Neural cell (in vitro differentiated cells): ENCODE measurements around the gene PAQR5. TPM values are rescaled to one million over a fixed set of nuclear protein-coding genes. Genes with fewer than 3 reads are reported as not detected.

Experiments
- H2AFZ ChIP-seq: fragments of 200-600, 300-800 bp; sonication (generic), shearing (Covaris generic); 2 replicates; pipeline ENCODE4 v1.6.0; 2014; ENCODE audit warnings: low read depth, mild to moderate bottlenecking, antibody characterized with exemption, low read length, moderate library complexity
- H3F3A ChIP-seq: fragments of 200-600 bp; shearing (Covaris generic); 2 replicates; pipeline ENCODE4 v1.6.1; 2016; ENCODE audit warnings: mild to moderate bottlenecking, moderate library complexity, mixed read lengths, antibody characterized with exemption, low read length; ENCODE audit not compliant: insufficient read depth, poor library complexity, severe bottlenecking
- H3K27ac ChIP-seq: fragments of 200-600, 300-800 bp; sonication (generic), shearing (Covaris generic); 2 replicates; pipeline ENCODE4 v1.5.1; 2014; ENCODE audit warnings: mild to moderate bottlenecking, low read length, moderate library complexity
- H3K27me3 ChIP-seq: fragments of 300-800, 200-600 bp; sonication (generic), shearing (Covaris generic); 2 replicates; pipeline ENCODE4 v1.6.0; 2014; ENCODE audit warnings: mild to moderate bottlenecking, low read depth, low read length, moderate library complexity; ENCODE audit not compliant: insufficient read depth
- H3K36me3 ChIP-seq: fragments of 300-800, 200-600 bp; sonication (generic), shearing (Covaris generic); 2 replicates; pipeline ENCODE4 v1.5.1; 2014; ENCODE audit warnings: mild to moderate bottlenecking, antibody characterized with exemption, low read length, moderate library complexity; ENCODE audit not compliant: insufficient read depth
- H3K4me2 ChIP-seq: fragments of 300-800, 200-600 bp; sonication (generic), shearing (Covaris generic); 2 replicates; pipeline ENCODE4 v1.6.0; 2014; ENCODE audit warnings: mild to moderate bottlenecking, low read length
- H3K4me3 ChIP-seq: fragments of 300-800, 200-600 bp; sonication (generic), shearing (Covaris generic); 2 replicates; pipeline ENCODE4 v1.5.1; 2014; ENCODE audit warnings: mild to moderate bottlenecking, low read length, moderate library complexity
- H3K79me2 ChIP-seq: fragments of 200-600 bp; shearing (Covaris generic); replicated peaks from 2 replicates; pipeline ENCODE4 v1.6.0; 2014; ENCODE audit warnings: mild to moderate bottlenecking, low read length, moderate library complexity; ENCODE audit not compliant: insufficient read depth
- H3K9ac ChIP-seq: fragments of 300-800, 200-600 bp; sonication (generic), shearing (Covaris generic); 2 replicates; pipeline ENCODE4 v1.6.1; 2016; ENCODE audit warnings: mild to moderate bottlenecking, low read length, mixed read lengths
- H3K9me2 ChIP-seq: fragments of 200-600 bp; shearing (Covaris generic); 2 replicates; pipeline ENCODE4 v1.6.1; 2016; ENCODE audit warnings: mild to moderate bottlenecking, low read length, mixed read lengths; ENCODE audit not compliant: insufficient read depth
- H3K9me3 ChIP-seq: fragments of 200-600, 300-800 bp; sonication (generic), shearing (Covaris generic); 2 replicates; pipeline ENCODE4 v1.6.1; 2016; ENCODE audit warnings: mild to moderate bottlenecking, mixed run types, low read length, moderate library complexity, mixed read lengths
- H4K20me1 ChIP-seq: fragments of 200-600 bp; shearing (Covaris generic); 2 replicates; pipeline ENCODE4 v1.6.1; 2016; ENCODE audit warnings: mild to moderate bottlenecking, mixed run types; ENCODE audit not compliant: insufficient read depth
- EP300 ChIP-seq: fragments of 450-650 bp; conservative IDR thresholded peaks from 2 replicates; pipeline ENCODE4 v1.6.1; 2014; ENCODE audit warnings: antibody characterized with exemption, mild to moderate bottlenecking, moderate library complexity; ENCODE audit not compliant: poor library complexity, severe bottlenecking
- EZH2 ChIP-seq: fragments of 200-600, 300-800 bp; shearing (Covaris generic), sonication (generic); IDR thresholded peaks from 2 replicates; pipeline ENCODE4 v1.6.1; 2014; ENCODE audit warnings: antibody characterized with exemption, low read length, borderline replicate concordance, mild to moderate bottlenecking; ENCODE audit not compliant: insufficient read depth, poor library complexity, severe bottlenecking
- MXI1 ChIP-seq: fragments of 450-650 bp; conservative IDR thresholded peaks from 2 replicates; pipeline ENCODE4 v1.6.1; 2014; ENCODE audit warnings: antibody characterized with exemption, mild to moderate bottlenecking; ENCODE audit not compliant: poor library complexity, severe bottlenecking
- POLR2AphosphoS5 ChIP-seq: IDR thresholded peaks from 2 replicates; pipeline ENCODE4 v1.6.1; 2012
- RAD21 ChIP-seq: fragments of 450-650 bp; conservative IDR thresholded peaks from 2 replicates; pipeline ENCODE4 v1.6.1; 2014; ENCODE audit warnings: antibody characterized with exemption, mild to moderate bottlenecking, moderate library complexity
- SMC3 ChIP-seq: fragments of 450-650 bp; conservative IDR thresholded peaks from 2 replicates; pipeline ENCODE4 v1.6.1; 2014; ENCODE audit warnings: antibody characterized with exemption, mild to moderate bottlenecking, moderate library complexity; ENCODE audit not compliant: poor library complexity
- TAF1 ChIP-seq: IDR thresholded peaks from 2 replicates; pipeline ENCODE4 v1.6.1; 2012; ENCODE audit warnings: low read depth
- polyA plus RNA-seq: library from polyadenylated mRNA; depleted of rRNA; stranded (reverse); fragments of >200 nt; gene quantifications from 2 replicates; pipeline ENCODE4 v1.2.3, GENCODE V29; 2014
- TF ChIP-seq, protein P1 (sequence below): IDR thresholded peaks from 2 replicates; pipeline ENCODE4 v1.6.1; 2012; ENCODE audit warnings: borderline replicate concordance
- TF ChIP-seq, protein P2 (sequence below): fragments of 450-650 bp; IDR thresholded peaks from 2 replicates; pipeline ENCODE4 v1.5.1; 2014; ENCODE audit warnings: antibody characterized with exemption, mild to moderate bottlenecking, moderate library complexity; ENCODE audit not compliant: poor library complexity, severe bottlenecking

The PAQR5 gene
- polyA plus RNA-seq, 1 donor from 2014 or later, result not detected

- Histone ChIP-seq H4K20me1 (no peaks in the 10 kb centered on the region), H3F3A (no peaks in the 10 kb centered on the region), H3K4me2 (no peak overlapping the region), H3K36me3 (no peaks in the 10 kb centered on the region), H3K27me3 (no peaks in the 10 kb centered on the region), H2AFZ (no peak overlapping the region), H3K9ac (no peak overlapping the region), H3K9me3 (no peaks in the 10 kb centered on the region), H3K79me2 (no peaks in the 10 kb centered on the region), H3K27ac (no peak overlapping the region), H3K4me3 (no peak overlapping the region), H3K9me2 (no peaks in the 10 kb centered on the region)
- TF ChIP-seq, protein P1, sequence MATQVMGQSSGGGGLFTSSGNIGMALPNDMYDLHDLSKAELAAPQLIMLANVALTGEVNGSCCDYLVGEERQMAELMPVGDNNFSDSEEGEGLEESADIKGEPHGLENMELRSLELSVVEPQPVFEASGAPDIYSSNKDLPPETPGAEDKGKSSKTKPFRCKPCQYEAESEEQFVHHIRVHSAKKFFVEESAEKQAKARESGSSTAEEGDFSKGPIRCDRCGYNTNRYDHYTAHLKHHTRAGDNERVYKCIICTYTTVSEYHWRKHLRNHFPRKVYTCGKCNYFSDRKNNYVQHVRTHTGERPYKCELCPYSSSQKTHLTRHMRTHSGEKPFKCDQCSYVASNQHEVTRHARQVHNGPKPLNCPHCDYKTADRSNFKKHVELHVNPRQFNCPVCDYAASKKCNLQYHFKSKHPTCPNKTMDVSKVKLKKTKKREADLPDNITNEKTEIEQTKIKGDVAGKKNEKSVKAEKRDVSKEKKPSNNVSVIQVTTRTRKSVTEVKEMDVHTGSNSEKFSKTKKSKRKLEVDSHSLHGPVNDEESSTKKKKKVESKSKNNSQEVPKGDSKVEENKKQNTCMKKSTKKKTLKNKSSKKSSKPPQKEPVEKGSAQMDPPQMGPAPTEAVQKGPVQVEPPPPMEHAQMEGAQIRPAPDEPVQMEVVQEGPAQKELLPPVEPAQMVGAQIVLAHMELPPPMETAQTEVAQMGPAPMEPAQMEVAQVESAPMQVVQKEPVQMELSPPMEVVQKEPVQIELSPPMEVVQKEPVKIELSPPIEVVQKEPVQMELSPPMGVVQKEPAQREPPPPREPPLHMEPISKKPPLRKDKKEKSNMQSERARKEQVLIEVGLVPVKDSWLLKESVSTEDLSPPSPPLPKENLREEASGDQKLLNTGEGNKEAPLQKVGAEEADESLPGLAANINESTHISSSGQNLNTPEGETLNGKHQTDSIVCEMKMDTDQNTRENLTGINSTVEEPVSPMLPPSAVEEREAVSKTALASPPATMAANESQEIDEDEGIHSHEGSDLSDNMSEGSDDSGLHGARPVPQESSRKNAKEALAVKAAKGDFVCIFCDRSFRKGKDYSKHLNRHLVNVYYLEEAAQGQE, result no peak
- TF ChIP-seq POLR2AphosphoS5 (no peak), TAF1 (no peak), RAD21 (no peak), EZH2 (no peak), MXI1 (no peak), EP300 (no peak), SMC3 (no peak)
- TF ChIP-seq, protein P2, sequence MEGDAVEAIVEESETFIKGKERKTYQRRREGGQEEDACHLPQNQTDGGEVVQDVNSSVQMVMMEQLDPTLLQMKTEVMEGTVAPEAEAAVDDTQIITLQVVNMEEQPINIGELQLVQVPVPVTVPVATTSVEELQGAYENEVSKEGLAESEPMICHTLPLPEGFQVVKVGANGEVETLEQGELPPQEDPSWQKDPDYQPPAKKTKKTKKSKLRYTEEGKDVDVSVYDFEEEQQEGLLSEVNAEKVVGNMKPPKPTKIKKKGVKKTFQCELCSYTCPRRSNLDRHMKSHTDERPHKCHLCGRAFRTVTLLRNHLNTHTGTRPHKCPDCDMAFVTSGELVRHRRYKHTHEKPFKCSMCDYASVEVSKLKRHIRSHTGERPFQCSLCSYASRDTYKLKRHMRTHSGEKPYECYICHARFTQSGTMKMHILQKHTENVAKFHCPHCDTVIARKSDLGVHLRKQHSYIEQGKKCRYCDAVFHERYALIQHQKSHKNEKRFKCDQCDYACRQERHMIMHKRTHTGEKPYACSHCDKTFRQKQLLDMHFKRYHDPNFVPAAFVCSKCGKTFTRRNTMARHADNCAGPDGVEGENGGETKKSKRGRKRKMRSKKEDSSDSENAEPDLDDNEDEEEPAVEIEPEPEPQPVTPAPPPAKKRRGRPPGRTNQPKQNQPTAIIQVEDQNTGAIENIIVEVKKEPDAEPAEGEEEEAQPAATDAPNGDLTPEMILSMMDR, result no peak
Measured at GRCh38 chr15:69434238-69434637, 135.5 kb downstream of the PAQR5 start.

DNA sequence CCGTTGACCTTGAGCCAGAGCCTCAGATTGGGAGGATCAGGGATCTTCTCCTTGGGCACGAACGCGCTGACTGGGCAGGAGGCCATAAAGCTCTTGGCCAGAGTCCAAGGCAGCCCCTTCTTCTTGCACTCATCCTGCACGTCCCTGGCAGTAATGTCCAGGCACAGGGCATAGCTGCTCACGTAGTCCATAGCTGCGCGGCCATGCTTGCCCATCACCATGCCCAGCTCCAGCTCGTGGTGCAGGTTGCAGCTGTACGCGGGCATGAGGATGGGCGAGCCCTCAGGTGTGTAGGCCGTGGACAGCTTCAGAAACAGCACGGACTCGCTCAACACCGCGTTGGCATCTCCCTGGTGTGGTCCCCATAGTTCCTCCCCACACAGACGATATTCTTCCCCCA, 136.0 kb downstream of the PAQR5 start:
- Histone ChIP-seq H3K27me3 (no peaks in the 10 kb centered on the region), H3K27ac (no peak overlapping the region), H2AFZ (no peak overlapping the region)

More for the DNA sequence above, 136.0 kb downstream of the PAQR5 start:
- Histone ChIP-seq H3K9ac (no peak overlapping the region), H3K9me2 (no peaks in the 10 kb centered on the region), H3F3A (no peaks in the 10 kb centered on the region), H3K4me2 (no peak overlapping the region), H4K20me1 (no peaks in the 10 kb centered on the region), H3K4me3 (no peak overlapping the region), H3K36me3 (no peaks in the 10 kb centered on the region), H3K79me2 (no peaks in the 10 kb centered on the region), H3K9me3 (no peaks in the 10 kb centered on the region)
- TF ChIP-seq SMC3 (no peak), TAF1 (no peak), POLR2AphosphoS5 (no peak), RAD21 (no peak), EP300 (no peak), EZH2 (no peak), MXI1 (no peak)
- TF ChIP-seq, protein P1, result no peak
- TF ChIP-seq, protein P2, result no peak
